Endothelial cell (in vitro differentiated cells): Measurements from ENCODE around the gene GALNT17. TPM values are rescaled to one million over a fixed set of nuclear protein-coding genes. Genes with fewer than 3 reads are reported as not detected.

Source experiments
- DNase-seq: peaks from one replicate; pipeline ENCODE4 v3.0.0; 2021; ENCODE audit warnings: low spot score
- H3K27ac Mint-ChIP-seq: one replicate; pipeline ENCODE4 v1.8.0; 2021; ENCODE audit warnings: mixed read lengths, inconsistent platforms; ENCODE audit not compliant: unreplicated experiment
- H3K27me3 Mint-ChIP-seq: one replicate; pipeline ENCODE4 v1.8.0; 2021; ENCODE audit warnings: mild to moderate bottlenecking, moderate library complexity, mixed read lengths, inconsistent platforms; ENCODE audit not compliant: unreplicated experiment
- H3K36me3 Mint-ChIP-seq: one replicate; pipeline ENCODE4 v1.8.0; 2021; ENCODE audit warnings: mild to moderate bottlenecking, low read depth, mixed read lengths, inconsistent platforms; ENCODE audit not compliant: unreplicated experiment
- H3K4me1 Mint-ChIP-seq: one replicate; pipeline ENCODE4 v1.8.0; 2021; ENCODE audit warnings: mild to moderate bottlenecking, mixed read lengths, inconsistent platforms; ENCODE audit not compliant: unreplicated experiment
- H3K4me3 Mint-ChIP-seq: one replicate; pipeline ENCODE4 v1.8.0; 2021; ENCODE audit warnings: mild to moderate bottlenecking, mixed read lengths, inconsistent platforms; ENCODE audit not compliant: unreplicated experiment
- H3K9me3 Mint-ChIP-seq: one replicate; pipeline ENCODE4 v1.8.0; 2021; ENCODE audit warnings: mixed read lengths, inconsistent platforms; ENCODE audit not compliant: unreplicated experiment
- CTCF ChIP-seq: fragments of 200-600 bp; sonication (generic); IDR thresholded peaks from one replicate; pipeline ENCODE4 v1.5.0; 2021; ENCODE audit warnings: antibody characterized with exemption; ENCODE audit not compliant: unreplicated experiment
- total RNA-seq: library from RNA; stranded (reverse); fragmentation: NEBNext Ultra II Directional; extraction: Animal tissue kit (Norgen Biotek cat#: 25700); gene quantifications from one replicate; pipeline ENCODE4 v1.2.1, GENCODE V29; 2021; ENCODE audit not compliant: unreplicated experiment

GALNT17 gene
- total RNA-seq, 1 donor from 2014 or later, result 0.38 TPM

GRCh38 chr7:71221549-71221948, 89.6 kb downstream of the GALNT17 start:
- no peak for DNase-seq

GRCh38 chr7:71227126-71227525, 95.2 kb downstream of the GALNT17 start:
- Mint-ChIP-seq H3K27ac (no peak overlapping the region), H3K4me1 (no peaks in the 10 kb centered on the region), H3K9me3 (peaks cover 17% of the 10 kb centered on the region), H3K27me3 (no peaks in the 10 kb centered on the region), H3K36me3 (peaks cover 13% of the 10 kb centered on the region), H3K4me3 (no peak overlapping the region)
- no peak for DNase-seq
- no peak for TF ChIP-seq CTCF

More at GRCh38 chr7:71221549-71221948, 89.6 kb downstream of the GALNT17 start:
- peaks cover 4% of the 10 kb centered on the region for H3K9me3 Mint-ChIP-seq
- H3K36me3 Mint-ChIP-seq, result peaks cover 4% of the 10 kb centered on the region
- H3K27me3 Mint-ChIP-seq, result no peaks in the 10 kb centered on the region
- no peak for TF ChIP-seq CTCF
- no peak overlapping the region for H3K27ac Mint-ChIP-seq
- H3K4me1 Mint-ChIP-seq, result no peaks in the 10 kb centered on the region
- H3K4me3 Mint-ChIP-seq, result no peak overlapping the region

- TF ChIP-seq CTCF, result no peak
- no peak overlapping the region for H3K4me3 Mint-ChIP-seq
- H3K27me3 Mint-ChIP-seq, result no peaks in the 10 kb centered on the region
- H3K27ac Mint-ChIP-seq, result no peak overlapping the region
- no peaks in the 10 kb centered on the region for H3K4me1 Mint-ChIP-seq
- peaks cover 17% of the 10 kb centered on the region for H3K9me3 Mint-ChIP-seq
- DNase-seq, result no peak
- H3K36me3 Mint-ChIP-seq, result peaks cover 13% of the 10 kb centered on the region
Observed at GRCh38 chr7:71229148-71229547, 97.2 kb downstream of the GALNT17 start.

- H3K4me3 Mint-ChIP-seq, result no peak overlapping the region
- no peak overlapping the region for H3K27ac Mint-ChIP-seq
- peaks cover 13% of the 10 kb centered on the region for H3K36me3 Mint-ChIP-seq
- no peaks in the 10 kb centered on the region for H3K4me1 Mint-ChIP-seq
- DNase-seq, result no peak
- no peak for TF ChIP-seq CTCF
- H3K27me3 Mint-ChIP-seq, result no peaks in the 10 kb centered on the region
- peaks cover 17% of the 10 kb centered on the region for H3K9me3 Mint-ChIP-seq
Observed at GRCh38 chr7:71229699-71230098, 97.8 kb downstream of the GALNT17 start.

GRCh38 chr7:71235253-71235652, 103.3 kb downstream of the GALNT17 start:
- TF ChIP-seq CTCF, result no peak
- no peaks in the 10 kb centered on the region for H3K4me1 Mint-ChIP-seq
- no peaks in the 10 kb centered on the region for H3K27me3 Mint-ChIP-seq
- peaks cover 12% of the 10 kb centered on the region for H3K9me3 Mint-ChIP-seq
- no peaks in the 10 kb centered on the region for H3K36me3 Mint-ChIP-seq
- DNase-seq, result no peak
- no peak overlapping the region for H3K4me3 Mint-ChIP-seq
- no peak overlapping the region for H3K27ac Mint-ChIP-seq
